ENCODE measurements around the gene HADHA. TPM values are rescaled to one million over a fixed set of nuclear protein-coding genes. Genes with fewer than 3 reads are reported as not detected.

Gene HADHA
- total and polyA plus RNA-seq, 2 donors (not counting 1 experiment from before 2014, with no cell fraction given) = 29.8 to 96.7 TPM

DNA sequence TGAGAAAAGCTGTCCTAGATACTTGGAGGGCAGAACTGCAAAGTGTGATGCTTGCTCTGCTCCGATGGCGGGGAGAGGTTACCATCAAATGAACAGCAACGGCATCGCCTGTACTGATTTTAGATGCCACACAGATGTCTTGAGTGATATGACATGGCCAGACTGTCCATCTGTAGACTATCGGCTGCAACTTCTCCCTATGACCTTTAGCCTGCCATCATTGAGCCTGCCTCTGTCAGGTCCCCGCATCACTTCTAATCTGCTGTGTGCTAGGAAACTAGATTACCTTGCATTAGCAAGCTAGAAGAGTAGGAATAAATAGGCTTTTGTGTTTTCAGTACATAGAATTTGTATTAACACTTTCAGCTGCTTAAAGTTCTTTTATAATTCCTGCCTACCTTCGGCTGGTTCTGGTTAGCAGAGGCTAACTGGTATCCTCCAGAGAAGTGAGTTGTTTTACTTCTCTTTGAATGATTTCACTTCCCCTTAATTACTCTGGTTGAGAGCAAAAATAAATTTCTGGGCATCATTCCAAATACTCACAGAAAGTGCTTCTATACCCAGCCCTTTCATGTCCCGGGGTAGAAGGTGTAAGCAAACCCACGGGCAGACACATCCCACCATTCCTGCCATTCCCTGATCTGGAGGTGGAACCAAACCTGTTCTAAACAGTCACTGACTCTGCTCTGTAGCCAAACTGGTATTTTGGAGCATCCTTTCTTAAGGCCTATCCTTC, 47.6 kb downstream of the HADHA start:
- POLR2A ChIA-PET = no interaction called here
- Mint-ChIP-seq H3K27me3 (no peaks in the 10 kb centered on the region), H3K9me3 (ENCODE audit: insufficient read depth) (peaks cover 7% of the 10 kb centered on the region), H3K4me3 (no peak overlapping the region), H3K27ac (no peak overlapping the region), H3K4me1 (peaks cover 24% of the 10 kb centered on the region)
- ATAC-seq (ENCODE audit: low read depth) (peak; percentile 76), DNase-seq (peak; percentile 67)
- Histone ChIP-seq H3K4me3 (ENCODE audit: control extremely low read depth in 1 of 5, extremely low read depth in 1 of 5, insufficient read depth in 1 of 5, low read depth in 2 of 5, low read length in 4 of 5) (no peak overlapping the region), H3K36me3 (replicated peaks in 1 of 2; ENCODE audit: control extremely low read depth in 1 of 2, control insufficient read depth in 1 of 2, extremely low read depth in 1 of 2, insufficient read depth in 2 of 2, low read length in 1 of 2) (peaks cover 16 to 90% of the 10 kb centered on the region in 2 experiments), H3K27me3 (replicated peaks in 1 of 4; ENCODE audit: control extremely low read depth in 1 of 4, control insufficient read depth in 3 of 4, insufficient read depth in 4 of 4, low read length in 3 of 4) (no peaks in the 10 kb centered on the region), H3K9me3 (ENCODE audit: control extremely low read depth in 1 of 3, control insufficient read depth in 2 of 3, insufficient read depth in 1 of 3, low read length in 2 of 3) (peaks cover 1 to 20% (median 16%) of the 10 kb centered on the region in 3 donors), H3K9ac (ENCODE audit: low read length) (peak overlapping the region; percentile 2), H3K4me2 (replicated peaks; ENCODE audit: low read depth, low read length, poor library complexity, severe bottlenecking) (peak overlapping the region; percentile 31), H4K20me1 (ENCODE audit: control insufficient read depth, insufficient read depth, low read length, poor library complexity, severe bottlenecking) (no peaks in the 10 kb centered on the region), H3K27ac (ENCODE audit: low read length in 2 of 2) (peak overlapping the region in 1 of 2 donors; percentile 4), H2AFZ (ENCODE audit: insufficient read depth, low read depth, low read length, poor library complexity, severe bottlenecking) (no peak overlapping the region), H3K79me2 (ENCODE audit: control insufficient read depth, insufficient read depth, low read length) (no peaks in the 10 kb centered on the region), H3K4me1 (ENCODE audit: control insufficient read depth in 2 of 2, insufficient read depth in 2 of 2, low read length in 2 of 2) (peaks cover 13 to 16% of the 10 kb centered on the region in 2 donors)
- TF ChIP-seq EZH2 (IDR thresholded peaks at IDR 0.05; ENCODE audit: borderline replicate concordance, insufficient read depth, low read depth, low read length, poor library complexity, severe bottlenecking) = no peak
- TF ChIP-seq, protein P1, sequence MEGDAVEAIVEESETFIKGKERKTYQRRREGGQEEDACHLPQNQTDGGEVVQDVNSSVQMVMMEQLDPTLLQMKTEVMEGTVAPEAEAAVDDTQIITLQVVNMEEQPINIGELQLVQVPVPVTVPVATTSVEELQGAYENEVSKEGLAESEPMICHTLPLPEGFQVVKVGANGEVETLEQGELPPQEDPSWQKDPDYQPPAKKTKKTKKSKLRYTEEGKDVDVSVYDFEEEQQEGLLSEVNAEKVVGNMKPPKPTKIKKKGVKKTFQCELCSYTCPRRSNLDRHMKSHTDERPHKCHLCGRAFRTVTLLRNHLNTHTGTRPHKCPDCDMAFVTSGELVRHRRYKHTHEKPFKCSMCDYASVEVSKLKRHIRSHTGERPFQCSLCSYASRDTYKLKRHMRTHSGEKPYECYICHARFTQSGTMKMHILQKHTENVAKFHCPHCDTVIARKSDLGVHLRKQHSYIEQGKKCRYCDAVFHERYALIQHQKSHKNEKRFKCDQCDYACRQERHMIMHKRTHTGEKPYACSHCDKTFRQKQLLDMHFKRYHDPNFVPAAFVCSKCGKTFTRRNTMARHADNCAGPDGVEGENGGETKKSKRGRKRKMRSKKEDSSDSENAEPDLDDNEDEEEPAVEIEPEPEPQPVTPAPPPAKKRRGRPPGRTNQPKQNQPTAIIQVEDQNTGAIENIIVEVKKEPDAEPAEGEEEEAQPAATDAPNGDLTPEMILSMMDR (IDR thresholded peaks at IDR 0.05) = no peak
- CTCF ChIA-PET = interaction anchor here (1.2 kb wide), 2 partner anchors 20 to 205 kb away, joined by 3 read pairs; no protein-coding TSS in a partner anchor
- intact Hi-C loops (cut with micrococcal nuclease) = no loop called here
- 67% methylated on average over 6 of the region's 9 CpGs for WGBS (ENCODE audit: insufficient coverage)
